ENCODE data around the gene DCTN4. TPM values are rescaled to one million over a fixed set of nuclear protein-coding genes. Genes with fewer than 3 reads are reported as not detected.

The DCTN4 gene
- total and polyA plus RNA-seq, 9 of the 15 experiments (the other 6 are each of a cell fraction or from before 2014, with no cell fraction given), result 20.4 to 64.9 (median 49.9) TPM

DNA sequence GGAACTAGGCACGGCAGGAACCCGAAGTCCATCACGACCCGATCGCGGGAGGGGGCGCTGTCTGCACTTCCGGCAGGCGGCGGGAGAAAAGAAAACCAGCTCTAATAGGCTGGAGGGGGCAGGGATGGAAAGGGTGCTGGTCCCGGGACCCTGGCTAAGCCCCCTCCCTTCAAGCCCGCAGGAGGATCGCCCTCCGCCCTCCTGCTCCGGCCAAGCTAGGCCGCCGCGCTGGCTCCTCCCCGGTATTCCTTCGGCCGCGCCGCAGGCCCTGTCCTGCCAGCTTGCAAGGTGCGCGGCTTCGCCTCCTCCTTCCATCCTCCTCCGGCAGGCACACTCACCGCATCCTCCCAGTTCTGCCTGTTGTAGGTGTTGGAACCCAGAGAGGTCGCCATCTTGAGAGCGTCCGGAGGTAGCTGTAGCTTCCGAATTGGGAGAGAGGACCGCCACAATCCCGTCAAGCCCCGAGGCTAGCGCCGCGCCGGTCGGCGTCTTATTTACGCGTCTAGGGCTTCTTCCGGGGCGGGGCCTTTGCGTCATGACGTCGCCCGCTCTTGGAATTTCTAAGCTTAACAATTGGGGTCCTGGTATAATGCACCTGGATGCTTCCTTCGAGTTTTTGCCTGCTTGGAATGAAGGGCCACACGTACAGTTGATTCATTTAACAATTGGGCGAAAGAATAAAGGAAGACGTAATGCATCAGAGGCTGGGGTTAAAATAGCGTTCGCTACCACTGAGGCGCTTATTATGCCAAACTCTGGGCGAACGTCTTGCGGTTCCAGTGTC, 58.0 kb downstream of the DCTN4 start, which contains the start of gene RBM22 (continued):
- TF ChIP-seq FIP1L1 (IDR thresholded peaks at IDR 0.05; ENCODE audit: low read depth, low read length, poor library complexity, severe bottlenecking), result no peak
- TF ChIP-seq RB1 (IDR thresholded peaks at IDR 0.05; ENCODE audit: low read depth), result peak; percentile 22; the same call in 1 of the 2 replicates
- TF ChIP-seq YY1 (IDR thresholded peaks at IDR 0.05; ENCODE audit: borderline replicate concordance in 1 of 3, control insufficient read depth in 1 of 3, extremely low read depth in 1 of 3, insufficient read depth in 3 of 3, insufficient read length in 1 of 3, insufficient replicate concordance in 2 of 3, low read depth in 1 of 3, low read length in 2 of 3), result peak; percentile 58 to 97 (median 92)
- TF ChIP-seq, protein P1, sequence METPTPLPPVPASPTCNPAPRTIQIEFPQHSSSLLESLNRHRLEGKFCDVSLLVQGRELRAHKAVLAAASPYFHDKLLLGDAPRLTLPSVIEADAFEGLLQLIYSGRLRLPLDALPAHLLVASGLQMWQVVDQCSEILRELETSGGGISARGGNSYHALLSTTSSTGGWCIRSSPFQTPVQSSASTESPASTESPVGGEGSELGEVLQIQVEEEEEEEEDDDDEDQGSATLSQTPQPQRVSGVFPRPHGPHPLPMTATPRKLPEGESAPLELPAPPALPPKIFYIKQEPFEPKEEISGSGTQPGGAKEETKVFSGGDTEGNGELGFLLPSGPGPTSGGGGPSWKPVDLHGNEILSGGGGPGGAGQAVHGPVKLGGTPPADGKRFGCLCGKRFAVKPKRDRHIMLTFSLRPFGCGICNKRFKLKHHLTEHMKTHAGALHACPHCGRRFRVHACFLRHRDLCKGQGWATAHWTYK (CRISPR knock-in tag; IDR thresholded peaks at IDR 0.05), result 0 out of 2 replicates have a peak, but pooled peaks have one; percentile 11
- TF ChIP-seq ZFX (CRISPR knock-in tag; IDR thresholded peaks at IDR 0.05), result peak; percentile 96
- TF ChIP-seq MTA3 (IDR thresholded peaks at IDR 0.05; ENCODE audit: borderline replicate concordance), result peak; percentile 80; the same call in 1 of the 2 replicates
- TF ChIP-seq ZNF57 (CRISPR knock-in tag; IDR thresholded peaks at IDR 0.05), result no peak
- no peak for TF ChIP-seq SRSF9 (IDR thresholded peaks at IDR 0.05; ENCODE audit: borderline replicate concordance, low read depth, low read length)
- no peak for TF ChIP-seq CEBPB (tag; IDR thresholded peaks at IDR 0.05)
- no peak for TF ChIP-seq HEY1 (CRISPR knock-in tag; IDR thresholded peaks at IDR 0.05; ENCODE audit: borderline replicate concordance)
- TF ChIP-seq TCFL5 (CRISPR knock-in tag; conservative IDR thresholded peaks at IDR 0.05), result no peak
- TF ChIP-seq, protein P2, sequence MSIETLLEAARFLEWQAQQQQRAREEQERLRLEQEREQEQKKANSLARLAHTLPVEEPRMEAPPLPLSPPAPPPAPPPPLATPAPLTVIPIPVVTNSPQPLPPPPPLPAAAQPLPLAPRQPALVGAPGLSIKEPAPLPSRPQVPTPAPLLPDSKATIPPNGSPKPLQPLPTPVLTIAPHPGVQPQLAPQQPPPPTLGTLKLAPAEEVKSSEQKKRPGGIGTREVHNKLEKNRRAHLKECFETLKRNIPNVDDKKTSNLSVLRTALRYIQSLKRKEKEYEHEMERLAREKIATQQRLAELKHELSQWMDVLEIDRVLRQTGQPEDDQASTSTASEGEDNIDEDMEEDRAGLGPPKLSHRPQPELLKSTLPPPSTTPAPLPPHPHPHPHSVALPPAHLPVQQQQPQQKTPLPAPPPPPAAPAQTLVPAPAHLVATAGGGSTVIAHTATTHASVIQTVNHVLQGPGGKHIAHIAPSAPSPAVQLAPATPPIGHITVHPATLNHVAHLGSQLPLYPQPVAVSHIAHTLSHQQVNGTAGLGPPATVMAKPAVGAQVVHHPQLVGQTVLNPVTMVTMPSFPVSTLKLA (conservative IDR thresholded peaks at IDR 0.05), result peak; percentile 49 to 77
- TF ChIP-seq MTF1 (CRISPR knock-in tag; IDR thresholded peaks at IDR 0.05; ENCODE audit: borderline replicate concordance), result no peak
- TF ChIP-seq, protein P3, sequence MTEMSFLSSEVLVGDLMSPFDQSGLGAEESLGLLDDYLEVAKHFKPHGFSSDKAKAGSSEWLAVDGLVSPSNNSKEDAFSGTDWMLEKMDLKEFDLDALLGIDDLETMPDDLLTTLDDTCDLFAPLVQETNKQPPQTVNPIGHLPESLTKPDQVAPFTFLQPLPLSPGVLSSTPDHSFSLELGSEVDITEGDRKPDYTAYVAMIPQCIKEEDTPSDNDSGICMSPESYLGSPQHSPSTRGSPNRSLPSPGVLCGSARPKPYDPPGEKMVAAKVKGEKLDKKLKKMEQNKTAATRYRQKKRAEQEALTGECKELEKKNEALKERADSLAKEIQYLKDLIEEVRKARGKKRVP (CRISPR knock-in tag; IDR thresholded peaks at IDR 0.05), result no peak
- peak; percentile 89 for TF ChIP-seq KDM5B (IDR thresholded peaks at IDR 0.05; ENCODE audit: insufficient replicate concordance, low read depth, low read length)
- TF ChIP-seq, protein P4, sequence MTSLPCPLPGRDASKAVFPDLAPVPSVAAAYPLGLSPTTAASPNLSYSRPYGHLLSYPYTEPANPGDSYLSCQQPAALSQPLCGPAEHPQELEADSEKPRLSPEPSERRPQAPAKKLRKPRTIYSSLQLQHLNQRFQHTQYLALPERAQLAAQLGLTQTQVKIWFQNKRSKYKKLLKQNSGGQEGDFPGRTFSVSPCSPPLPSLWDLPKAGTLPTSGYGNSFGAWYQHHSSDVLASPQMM (CRISPR knock-in tag; IDR thresholded peaks at IDR 0.05), result no peak
- TF ChIP-seq POLR2G (IDR thresholded peaks at IDR 0.05; ENCODE audit: low read depth, low read length), result peak; percentile 90
- TF ChIP-seq ZNF589 (CRISPR knock-in tag; IDR thresholded peaks at IDR 0.05; ENCODE audit: low read depth), result no peak
- TF ChIP-seq MCM5 (IDR thresholded peaks at IDR 0.05; ENCODE audit: low read depth), result no peak
